Upper lobe of right lung (tissue), 1 donor: ENCODE measurements around the gene WFDC1. TPM values are rescaled to one million over a fixed set of nuclear protein-coding genes. Genes with fewer than 3 reads are reported as not detected.

Source experiments
- ATAC-seq: fragments of 200-7000 bp; cut with Tn5 transposase; one replicate; pipeline ENCODE4 v1.9.1; 2020; ENCODE audit warnings: mild to moderate bottlenecking, moderate library complexity
- DNase-seq: peaks from one replicate; pipeline ENCODE4 v3.0.0-alpha.2; 2020
- H3K27ac ChIP-seq: fragments of 200-600 bp; one replicate; pipeline ENCODE4 v1.8.0; 2022
- H3K27me3 ChIP-seq: fragments of 200-600 bp; one replicate; pipeline ENCODE4 v1.8.0; 2022; ENCODE audit warnings: mild to moderate bottlenecking
- H3K36me3 ChIP-seq: fragments of 200-600 bp; one replicate; pipeline ENCODE4 v1.8.0; 2022
- H3K4me1 ChIP-seq: fragments of 200-600 bp; one replicate; pipeline ENCODE4 v1.8.0; 2022
- H3K4me3 ChIP-seq: fragments of 200-600 bp; one replicate; pipeline ENCODE4 v1.8.0; 2022; ENCODE audit warnings: mild to moderate bottlenecking
- H3K9me3 ChIP-seq: fragments of 200-600 bp; one replicate; pipeline ENCODE4 v1.8.0; 2022
- intact Hi-C: fragments of 100-400 bp; cut with DNase I; formaldehyde crosslinking; loops from one replicate; pipeline ENCODE4 v1.11.0; 2022
- long read RNA-seq: library from polyadenylated mRNA; unstranded; transcript quantifications from one replicate; pipeline ENCODE4 v2.0.0, GENCODE V29; 2021
- total RNA-seq: library from RNA; stranded (reverse); fragmentation: NEBNext Ultra II Directional; extraction: Animal tissue kit (Norgen Biotek cat#: 25700); gene quantifications from one replicate; pipeline ENCODE4 v1.2.1, GENCODE V29; 2021
- TF ChIP-seq, protein P1 (sequence below): fragments of 200-600 bp; IDR thresholded peaks from one replicate; pipeline ENCODE4 v1.8.0; 2022; ENCODE audit warnings: antibody characterized with exemption
- donor health status: DM: no; HTN: yes; CAD: no; lungs with severe emphysema.

Gene WFDC1, protein sequence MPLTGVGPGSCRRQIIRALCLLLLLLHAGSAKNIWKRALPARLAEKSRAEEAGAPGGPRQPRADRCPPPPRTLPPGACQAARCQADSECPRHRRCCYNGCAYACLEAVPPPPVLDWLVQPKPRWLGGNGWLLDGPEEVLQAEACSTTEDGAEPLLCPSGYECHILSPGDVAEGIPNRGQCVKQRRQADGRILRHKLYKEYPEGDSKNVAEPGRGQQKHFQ
- 26.0 TPM for total RNA-seq
- long read RNA-seq, transcript WFDC1-201 (7 exons, 1,534 nt) = major isoform, 30 of 44 reads
- long read RNA-seq, partial matches to known transcripts = 2 of 44 reads
- long read RNA-seq, other reads (novel, unspliced or antisense) = 8 of 44 reads

DNA sequence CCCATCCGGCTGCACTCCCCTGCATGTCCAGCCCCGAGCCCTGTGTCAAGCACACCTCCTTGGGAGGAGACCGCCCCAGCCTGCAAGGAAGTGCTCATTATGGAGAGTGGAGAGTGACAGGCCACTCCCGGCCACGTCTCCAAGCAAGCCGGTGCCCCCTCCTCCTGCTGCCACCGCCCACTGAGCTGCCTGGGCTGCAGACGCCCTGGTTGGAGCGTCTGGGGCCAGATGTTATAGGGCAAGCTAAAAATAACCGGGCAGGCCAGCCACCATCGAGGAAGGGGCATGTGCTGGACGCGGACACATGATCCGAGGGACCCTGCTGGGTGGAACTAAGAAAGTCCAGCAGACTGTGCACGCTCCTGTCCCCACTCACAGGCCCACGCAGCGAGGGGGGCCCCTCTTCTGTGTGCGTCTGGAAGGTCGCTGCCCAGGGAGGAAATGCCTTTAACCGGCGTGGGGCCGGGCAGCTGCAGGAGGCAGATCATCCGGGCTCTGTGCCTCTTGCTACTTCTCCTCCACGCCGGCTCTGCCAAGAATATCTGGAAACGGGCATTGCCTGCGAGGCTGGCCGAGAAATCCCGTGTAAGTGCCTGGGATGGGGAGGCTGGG is at the start of gene WFDC1:
Gene WFDC1, plus strand, starts transcription at position 348 of the 612 bp plus-strand sequence. Its CDS starts 94 bp downstream, at position 442.
- intact Hi-C loops = no loop called here
- Histone ChIP-seq H3K9me3 (no peaks in the 10 kb centered on the region), H3K4me1 (peaks cover 23% of the 10 kb centered on the region), H3K27me3 (no peaks in the 10 kb centered on the region), H3K4me3 (peak within 1 kb of the TSS; percentile 50), H3K27ac (peak within 1 kb of the TSS; percentile 71), H3K36me3 (no peaks in the 10 kb centered on the region)
- peak; percentile 81 for ATAC-seq
- peak; percentile 72 for DNase-seq
- TF ChIP-seq, protein P1, sequence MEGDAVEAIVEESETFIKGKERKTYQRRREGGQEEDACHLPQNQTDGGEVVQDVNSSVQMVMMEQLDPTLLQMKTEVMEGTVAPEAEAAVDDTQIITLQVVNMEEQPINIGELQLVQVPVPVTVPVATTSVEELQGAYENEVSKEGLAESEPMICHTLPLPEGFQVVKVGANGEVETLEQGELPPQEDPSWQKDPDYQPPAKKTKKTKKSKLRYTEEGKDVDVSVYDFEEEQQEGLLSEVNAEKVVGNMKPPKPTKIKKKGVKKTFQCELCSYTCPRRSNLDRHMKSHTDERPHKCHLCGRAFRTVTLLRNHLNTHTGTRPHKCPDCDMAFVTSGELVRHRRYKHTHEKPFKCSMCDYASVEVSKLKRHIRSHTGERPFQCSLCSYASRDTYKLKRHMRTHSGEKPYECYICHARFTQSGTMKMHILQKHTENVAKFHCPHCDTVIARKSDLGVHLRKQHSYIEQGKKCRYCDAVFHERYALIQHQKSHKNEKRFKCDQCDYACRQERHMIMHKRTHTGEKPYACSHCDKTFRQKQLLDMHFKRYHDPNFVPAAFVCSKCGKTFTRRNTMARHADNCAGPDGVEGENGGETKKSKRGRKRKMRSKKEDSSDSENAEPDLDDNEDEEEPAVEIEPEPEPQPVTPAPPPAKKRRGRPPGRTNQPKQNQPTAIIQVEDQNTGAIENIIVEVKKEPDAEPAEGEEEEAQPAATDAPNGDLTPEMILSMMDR = no peak

DNA sequence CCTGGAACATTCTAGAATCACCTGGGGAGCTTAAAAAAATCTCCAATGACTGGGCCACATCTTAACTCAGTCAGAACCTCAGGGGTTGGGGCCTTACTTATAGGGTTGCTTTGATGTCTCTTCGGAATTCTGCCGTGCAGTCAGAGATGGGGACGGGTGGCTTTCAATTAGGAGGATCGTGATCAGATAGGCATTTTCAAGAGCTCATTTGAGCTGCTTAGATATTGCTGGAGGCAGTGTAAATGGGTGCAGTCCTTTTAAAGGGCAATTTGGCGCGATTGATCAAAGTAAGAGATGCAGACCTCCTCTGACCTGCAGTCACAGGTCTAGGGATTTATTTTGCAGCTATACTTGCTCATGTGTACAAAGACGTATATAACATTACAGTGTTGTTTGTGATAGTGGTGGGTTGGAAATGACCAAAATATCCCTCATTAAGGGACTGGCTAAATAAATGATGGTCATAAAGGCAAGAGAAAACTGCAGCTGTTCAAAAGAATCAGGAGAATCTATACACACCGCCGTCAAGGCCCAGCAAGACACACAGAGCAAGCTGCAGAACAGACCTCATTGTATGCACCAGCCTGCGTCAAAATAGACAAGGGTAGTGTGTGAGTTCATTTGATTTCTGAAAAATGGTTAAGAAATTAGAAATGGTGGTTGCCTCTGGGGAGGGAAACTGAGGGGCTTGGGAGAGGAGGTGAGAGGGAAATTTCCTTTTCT is 48.6 kb upstream of the WFDC1 start:
- intact Hi-C loops = no loop called here

DNA sequence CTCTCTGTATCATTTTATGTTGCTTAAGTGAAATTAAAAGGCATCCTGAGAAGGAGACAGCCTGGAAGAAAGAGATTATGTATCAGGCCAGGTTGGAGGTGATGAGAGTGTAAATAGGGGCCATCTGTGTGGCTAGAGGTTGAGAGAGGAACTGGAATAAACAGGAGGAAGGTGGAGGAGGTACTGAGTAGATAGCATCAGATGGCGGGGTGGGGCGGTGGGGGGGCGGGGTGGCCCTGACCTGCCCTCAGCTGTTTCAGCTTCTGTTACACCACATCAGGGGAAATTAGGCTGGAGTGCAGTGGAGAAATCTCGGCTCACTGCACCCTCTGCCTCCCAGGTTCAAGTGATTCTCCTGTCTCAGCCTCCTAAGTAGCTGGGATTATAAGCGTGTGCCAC is 48.0 kb upstream of the WFDC1 start:
- Histone ChIP-seq H3K9me3 (no peaks in the 10 kb centered on the region), H3K27me3 (peaks cover 5% of the 10 kb centered on the region), H3K27ac (no peak overlapping the region), H3K4me1 (no peaks in the 10 kb centered on the region), H3K36me3 (no peaks in the 10 kb centered on the region), H3K4me3 (no peak overlapping the region)
- ATAC-seq (no peak), DNase-seq (no peak)
- intact Hi-C loops = no loop called here
- TF ChIP-seq, protein P1 = no peak

More for the DNA sequence above, 48.6 kb upstream of the WFDC1 start:
- no peaks in the 10 kb centered on the region for H3K4me1 ChIP-seq
- TF ChIP-seq, protein P1 = no peak
- H3K9me3 ChIP-seq = no peaks in the 10 kb centered on the region
- ATAC-seq = no peak
- H3K27ac ChIP-seq = no peak overlapping the region
- no peak for DNase-seq
- peaks cover 5% of the 10 kb centered on the region for H3K27me3 ChIP-seq
- H3K36me3 ChIP-seq = no peaks in the 10 kb centered on the region
- H3K4me3 ChIP-seq = no peak overlapping the region

DNA sequence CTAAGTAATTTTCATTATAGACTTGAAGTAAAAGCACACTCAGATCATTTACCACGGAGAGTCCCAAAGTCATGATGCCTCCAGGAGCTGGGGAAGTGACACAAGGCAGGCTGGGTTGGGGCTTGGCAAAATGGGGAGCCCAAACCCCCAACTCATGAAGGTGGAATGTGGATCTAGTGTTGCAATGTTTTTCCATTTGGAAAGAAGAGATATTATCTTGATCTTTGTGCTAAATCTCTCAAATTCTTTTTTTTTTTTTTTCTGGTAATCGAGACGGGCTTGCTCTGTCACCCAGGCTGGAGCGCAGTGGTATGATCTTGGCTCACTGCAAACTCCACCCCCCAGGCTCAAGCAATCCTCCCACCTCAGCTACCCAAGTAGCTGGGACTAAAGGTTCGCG is 47.3 kb upstream of the WFDC1 start:
- DNase-seq (no peak), ATAC-seq (no peak)
- Histone ChIP-seq H3K4me1 (no peaks in the 10 kb centered on the region), H3K4me3 (no peak overlapping the region), H3K36me3 (no peaks in the 10 kb centered on the region), H3K27me3 (peaks cover 5% of the 10 kb centered on the region), H3K27ac (no peak overlapping the region), H3K9me3 (no peaks in the 10 kb centered on the region)
- TF ChIP-seq, protein P1 = no peak
- intact Hi-C loops = no loop called here

DNA sequence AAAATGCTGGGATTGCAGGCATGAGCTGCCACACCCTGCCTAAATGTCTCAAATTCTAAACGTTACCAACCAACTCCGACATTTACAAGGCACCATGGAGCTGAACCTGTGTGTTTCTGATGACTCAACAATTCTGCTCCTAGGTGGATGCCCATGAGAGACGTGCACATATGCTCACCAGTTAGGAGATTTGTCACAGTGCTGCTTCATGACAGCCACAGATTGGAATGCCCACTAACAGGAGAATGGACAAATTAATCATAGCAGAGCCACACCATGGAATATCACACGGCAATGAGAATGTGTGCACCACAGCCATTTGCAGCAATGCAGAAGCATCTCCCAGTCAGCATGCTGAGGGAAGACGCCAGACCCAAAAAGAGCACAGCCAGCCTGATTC is 46.8 kb upstream of the WFDC1 start:
- DNase-seq = no peak
- intact Hi-C loops = no loop called here
- Histone ChIP-seq H3K4me3 (no peak overlapping the region), H3K36me3 (no peaks in the 10 kb centered on the region), H3K4me1 (no peaks in the 10 kb centered on the region), H3K9me3 (no peaks in the 10 kb centered on the region), H3K27ac (no peak overlapping the region), H3K27me3 (peaks cover 1% of the 10 kb centered on the region)
- ATAC-seq = no peak
- TF ChIP-seq, protein P1 = no peak
